BE2C (cell line): ENCODE data around the gene CEACAM18.

Experiments
- DNase-seq: peaks from one replicate; pipeline ENCODE4 v3.0.0-alpha.2; 2020
- H3K27me3 ChIP-seq: fragments of 250-450 bp; sonication (Bioruptor Pico); 2 replicates; pipeline ENCODE4 v1.5.1; 2020; ENCODE audit warnings: mild to moderate bottlenecking
- H3K36me3 ChIP-seq: fragments of 250-450 bp; sonication (Bioruptor Pico); 2 replicates; pipeline ENCODE4 v1.5.1; 2020; ENCODE audit warnings: mild to moderate bottlenecking
- H3K4me1 ChIP-seq: fragments of 250-450 bp; sonication (Bioruptor Pico); 2 replicates; pipeline ENCODE4 v1.5.1; 2020
- H3K4me3 ChIP-seq: 2 replicates; pipeline ENCODE4 v1.5.1; 2011; ENCODE audit warnings: low read depth, low read length
- H3K9me3 ChIP-seq: fragments of 250-450 bp; sonication (Bioruptor Pico); 2 replicates; pipeline ENCODE4 v1.5.1; 2020
- CTCF ChIP-seq: IDR thresholded peaks from 2 replicates; pipeline ENCODE4 v1.5.1; 2012; ENCODE audit warnings: mild to moderate bottlenecking, low read depth, low read length

Gene CEACAM18

GRCh38 chr19:51529301-51529700, 51.0 kb downstream of the CEACAM18 start:
- peaks cover 47% of the 10 kb centered on the region for H3K27me3 ChIP-seq
- H3K4me1 ChIP-seq: no peaks in the 10 kb centered on the region
- H3K36me3 ChIP-seq: no peaks in the 10 kb centered on the region

GRCh38 chr19:51530616-51531015, 52.3 kb downstream of the CEACAM18 start:
- no peaks in the 10 kb centered on the region for H3K9me3 ChIP-seq
- H3K27me3 ChIP-seq: peaks cover 47% of the 10 kb centered on the region
- no peak for DNase-seq

More at GRCh38 chr19:51529301-51529700, 51.0 kb downstream of the CEACAM18 start:
- DNase-seq: no peak
- Histone ChIP-seq H3K9me3 (no peaks in the 10 kb centered on the region), H3K4me3 (no peak overlapping the region)
- TF ChIP-seq CTCF: no peak

GRCh38 chr19:51531349-51532315, 53.3 kb downstream of the CEACAM18 start, which contains the start of gene SIGLEC6:
TSS of gene SIGLEC6 (minus strand) at chr19:51531670. CDS start at chr19:51531648, 22 bp downstream.
- H3K36me3 ChIP-seq: no peaks in the 10 kb centered on the region
- no peaks in the 10 kb centered on the region for H3K4me1 ChIP-seq
- no peaks in the 10 kb centered on the region for H3K9me3 ChIP-seq
- no peak within 1 kb of the TSS for H3K4me3 ChIP-seq
- no peak for DNase-seq
- H3K27me3 ChIP-seq: peaks cover 47% of the 10 kb centered on the region
- no peak for TF ChIP-seq CTCF

More at GRCh38 chr19:51530616-51531015, 52.3 kb downstream of the CEACAM18 start:
- Histone ChIP-seq H3K4me3 (no peak overlapping the region), H3K4me1 (no peaks in the 10 kb centered on the region), H3K36me3 (no peaks in the 10 kb centered on the region)
- no peak for TF ChIP-seq CTCF

GRCh38 chr19:51535535-51535934, 57.2 kb downstream of the CEACAM18 start:
- Histone ChIP-seq H3K9me3 (no peaks in the 10 kb centered on the region), H3K36me3 (no peaks in the 10 kb centered on the region), H3K4me3 (no peak overlapping the region), H3K27me3 (peaks cover 46% of the 10 kb centered on the region), H3K4me1 (no peaks in the 10 kb centered on the region)
- no peak for TF ChIP-seq CTCF
- no peak for DNase-seq

GRCh38 chr19:51539821-51540366, 61.6 kb downstream of the CEACAM18 start:
- no peak overlapping the region for H3K4me3 ChIP-seq
- H3K9me3 ChIP-seq: no peaks in the 10 kb centered on the region
- DNase-seq: no peak
- H3K4me1 ChIP-seq: no peaks in the 10 kb centered on the region
- TF ChIP-seq CTCF: no peak
- H3K36me3 ChIP-seq: no peaks in the 10 kb centered on the region
- peaks cover 15% of the 10 kb centered on the region for H3K27me3 ChIP-seq
